Endothelial cell of umbilical vein (primary cell): ENCODE results near the gene MYBBP1A. TPM values are rescaled to one million over a fixed set of nuclear protein-coding genes. Genes with fewer than 3 reads are reported as not detected.

Experiments
- BruUV-seq: library from RNA; stranded (reverse); fragments of 400-500 nt; replicated peaks from 2 replicates; lab custom pipeline; 2021; lab: Mats Ljungman, UMichigan
- CTCF ChIA-PET: fragments of 300-600, 350-600 bp; sonication (Branson Sonifier 250); formaldehyde crosslinking; loops from one replicate; lab custom pipeline; 2021; ENCODE audit warnings: antibody characterized with exemption, inconsistent platforms; lab: Charles Lee
- POLR2A ChIA-PET: fragments of 300-600, 350-600 bp; sonication (Branson Sonifier 250); formaldehyde crosslinking; loops from one replicate; lab custom pipeline; 2021; ENCODE audit warnings: antibody characterized with exemption, inconsistent platforms; lab: Charles Lee
- DNase-seq: peaks from one replicate; pipeline ENCODE4 v3.0.0-alpha.2; 2011; ENCODE audit warnings: low read depth, low spot score
- FAIRE-seq: peaks from 2 replicates; lab custom pipeline; 2011; peaks lifted over from hg19 to GRCh38; lab: Jason Lieb, UNC
- H2AFZ ChIP-seq: 2 replicates; pipeline ENCODE4 v1.6.0; 2012; ENCODE audit warnings: low read depth, low read length, control low read depth, inconsistent platforms
- H3K27ac ChIP-seq: 2 replicates; pipeline ENCODE4 v1.5.1; 2011; ENCODE audit warnings: low read depth, mild to moderate bottlenecking, control low read depth, low read length, moderate library complexity; ENCODE audit not compliant: insufficient read depth
- H3K27me3 ChIP-seq, 2 experiments: 2 replicates each; pipeline versions ENCODE4 v1.6.0 to v1.6.1; 2011; ENCODE audit warnings: low read length in 2 of 2, mixed read lengths in 1 of 2; ENCODE audit not compliant: control insufficient read depth in 2 of 2, insufficient read depth in 2 of 2
- H3K36me3 ChIP-seq, 2 experiments: 2 replicates in 1 of 2; 3 replicates in 1 of 2; pipeline ENCODE4 v1.5.1; 2011; ENCODE audit warnings: low read length in 2 of 2, mild to moderate bottlenecking in 1 of 2, moderate library complexity in 1 of 2; ENCODE audit not compliant: control insufficient read depth in 2 of 2, insufficient read depth in 2 of 2; ENCODE audit errors: extremely low read depth in 1 of 2
- H3K4me1 ChIP-seq: 3 replicates; pipeline ENCODE4 v1.5.1; 2011; ENCODE audit warnings: mild to moderate bottlenecking, low read length; ENCODE audit not compliant: control insufficient read depth, insufficient read depth; ENCODE audit errors: extremely low read depth
- H3K4me2 ChIP-seq: 2 replicates; pipeline ENCODE4 v1.6.1; 2011; ENCODE audit warnings: low read length, control low read depth, mixed read lengths; ENCODE audit not compliant: insufficient read depth
- H3K4me3 ChIP-seq, 3 experiments: fragments of 200-600 bp in 1 of 3; sonication (generic), shearing (Covaris generic) in 1 of 3; replicated peaks in 1 of 3; 2 replicates each; pipeline ENCODE4 v1.5.1; 2011 to 2016; ENCODE audit warnings: control low read depth in 3 of 3, low read length in 3 of 3, mild to moderate bottlenecking in 2 of 3, inconsistent platforms in 1 of 3, low read depth in 1 of 3, moderate library complexity in 1 of 3; ENCODE audit not compliant: insufficient read depth in 1 of 3
- H3K79me2 ChIP-seq: 2 replicates; pipeline ENCODE4 v1.6.0; 2012; ENCODE audit warnings: low read length, inconsistent platforms; ENCODE audit not compliant: control insufficient read depth, insufficient read depth
- H3K9ac ChIP-seq: replicated peaks from 2 replicates; pipeline ENCODE3; 2011; ENCODE audit warnings: low read length, control low read depth; ENCODE audit not compliant: insufficient read depth; ENCODE audit errors: extremely low read depth
- H3K9me1 ChIP-seq: replicated peaks from 3 replicates; pipeline ENCODE4 v1.6.0; 2011; ENCODE audit warnings: mild to moderate bottlenecking, low read length; ENCODE audit not compliant: control insufficient read depth, insufficient read depth; ENCODE audit errors: extremely low read depth
- H3K9me3 ChIP-seq: replicated peaks from 2 replicates; pipeline ENCODE4 v1.5.1; 2012; ENCODE audit warnings: low read length, inconsistent platforms; ENCODE audit not compliant: control insufficient read depth, insufficient read depth
- H4K20me1 ChIP-seq: replicated peaks from 2 replicates; pipeline ENCODE3; 2011; ENCODE audit warnings: mild to moderate bottlenecking, low read length; ENCODE audit not compliant: control insufficient read depth, insufficient read depth; ENCODE audit errors: extremely low read depth
- CTCF ChIP-seq, 2 donors: IDR thresholded peaks; 1 replicate in 1 of 2; 2 replicates in 1 of 2; pipeline ENCODE4 v1.5.1; 2011; ENCODE audit warnings: low read length in 2 of 2, mild to moderate bottlenecking in 2 of 2, moderate library complexity in 2 of 2, control low read depth in 1 of 2, inconsistent platforms in 1 of 2, low read depth in 1 of 2; ENCODE audit not compliant: insufficient read depth in 1 of 2; ENCODE audit errors: extremely low read depth in 1 of 2
- EZH2 ChIP-seq: IDR thresholded peaks from 2 replicates; pipeline ENCODE4 v1.6.1; 2012; ENCODE audit warnings: borderline replicate concordance, low read depth, mild to moderate bottlenecking, moderate library complexity, low read length, inconsistent platforms; ENCODE audit not compliant: severe bottlenecking
- FOS ChIP-seq: IDR thresholded peaks from 2 replicates; pipeline ENCODE4 v1.6.1; 2011; ENCODE audit warnings: mild to moderate bottlenecking, low read length, moderate library complexity, borderline replicate concordance; ENCODE audit not compliant: insufficient read depth
- GATA2 ChIP-seq: IDR thresholded peaks from 2 replicates; pipeline ENCODE4 v1.7.0; 2011; ENCODE audit warnings: low read depth, mild to moderate bottlenecking, moderate library complexity, mixed read lengths, low read length; ENCODE audit not compliant: insufficient read length, insufficient read depth
- JUN ChIP-seq: IDR thresholded peaks from 2 replicates; pipeline ENCODE4 v1.6.1; 2011; ENCODE audit warnings: borderline replicate concordance, low read depth; ENCODE audit not compliant: insufficient read length, insufficient read depth
- MAX ChIP-seq: IDR thresholded peaks from 2 replicates; pipeline ENCODE4 v1.6.1; 2011; ENCODE audit not compliant: insufficient read depth, insufficient read length
- MYC ChIP-seq: IDR thresholded peaks from one replicate; pipeline ENCODE4 v1.6.1; 2011; ENCODE audit warnings: mild to moderate bottlenecking, low read depth, low read length
- POLR2A ChIP-seq: IDR thresholded peaks from 2 replicates; pipeline ENCODE4 v1.6.1; 2012; ENCODE audit warnings: low read depth, mild to moderate bottlenecking, control low read depth, low read length
- POLR2AphosphoS5 ChIP-seq: IDR thresholded peaks from 2 replicates; pipeline ENCODE4 v1.6.1; 2012; ENCODE audit warnings: low read depth, mild to moderate bottlenecking, control low read depth, low read length, moderate library complexity; ENCODE audit not compliant: insufficient read depth
- dilution Hi-C: fragments of 300-500 bp; cut with MboI; formaldehyde crosslinking; loops from one replicate; pipeline ENCODE4 v1.15.0; 2019; ENCODE audit warnings: low sequenced_read_pairs; ENCODE audit not compliant: extremely low pct_ligation_motif_present
- intact Hi-C: fragments of 100-400 bp; cut with micrococcal nuclease; formaldehyde crosslinking; loops from one replicate; pipeline ENCODE4 v1.10.0; 2022
- polyA plus RNA-seq, 4 experiments: library from polyadenylated mRNA; depleted of rRNA in 3 of 4; stranded (reverse) in 3 of 4; unstranded in 1 of 4; fragments of >200 nt; gene quantifications; 2 replicates each; pipeline versions ENCODE4 v1.2.1 to v1.2.3, GENCODE V29; 2011 to 2012; ENCODE audit warnings: missing spikeins in 1 of 4
- total RNA-seq: library from RNA; stranded (reverse); gene quantifications from 2 replicates; pipeline ENCODE4 v1.2.3, GENCODE V29; 2021

The MYBBP1A gene
- total and polyA plus RNA-seq, 2 donors (not counting 3 experiments of a cell fraction or from before 2014, with no cell fraction given), result 26.8 to 79.2 TPM

- intact Hi-C loops, result no loop called here
Observed at GRCh38 chr17:4586043-4586442, 30.9 kb upstream of the MYBBP1A start.

More at GRCh38 chr17:4586043-4586442, 30.9 kb upstream of the MYBBP1A start:
- H3K4me2 ChIP-seq, result no peak overlapping the region
- TF ChIP-seq FOS, result no peak
- no peak for TF ChIP-seq GATA2
- TF ChIP-seq MAX, result no peak
- TF ChIP-seq POLR2A, result no peak
- TF ChIP-seq CTCF (IDR thresholded peaks at IDR 0.05; ENCODE audit: extremely low read depth in 1 of 2, insufficient read depth in 1 of 2, low read depth in 1 of 2, low read length in 2 of 2), result no peak
- TF ChIP-seq JUN, result no peak
- TF ChIP-seq EZH2, result no peak
- no peak for TF ChIP-seq POLR2AphosphoS5
- TF ChIP-seq MYC, result no peak
- no peak for DNase-seq
- H2AFZ ChIP-seq, result no peak overlapping the region
- no peaks in the 10 kb centered on the region for H3K9me1 ChIP-seq
- ChIA-PET CTCF (interaction anchor here (1.0 to 2.5 kb wide), 2 partner anchors 9 to 19 kb away, joined by 3 to 16 read pairs; no protein-coding TSS in a partner anchor), POLR2A (no interaction called here)
- H3K27ac ChIP-seq, result no peak overlapping the region
- no peak for FAIRE-seq
- H3K9me3 ChIP-seq, result no peaks in the 10 kb centered on the region
- H3K36me3 ChIP-seq, result no peaks in the 10 kb centered on the region
- no peaks in the 10 kb centered on the region for H3K4me1 ChIP-seq
- no peaks in the 10 kb centered on the region for H4K20me1 ChIP-seq
- no peaks in the 10 kb centered on the region for H3K79me2 ChIP-seq
- H3K9ac ChIP-seq, result no peak overlapping the region
- H3K27me3 ChIP-seq, result peaks cover 29 to 35% of the 10 kb centered on the region in 2 experiments
- no TSS peak for BruUV-seq
- dilution Hi-C loops, result no loop called here
- no peak overlapping the region for H3K4me3 ChIP-seq
